ENCODE measurements around the gene EPO. TPM values are rescaled to one million over a fixed set of nuclear protein-coding genes. Genes with fewer than 3 reads are reported as not detected.
"Not testable (repeated sequence)": the region's sequence is repeated elsewhere in the genome, so short reads cannot be mapped to it uniquely, and the experiment has no call there.

The EPO gene
- total RNA-seq, 2 donors from 2014 or later: 0.33 TPM; not detected in 1

DNA sequence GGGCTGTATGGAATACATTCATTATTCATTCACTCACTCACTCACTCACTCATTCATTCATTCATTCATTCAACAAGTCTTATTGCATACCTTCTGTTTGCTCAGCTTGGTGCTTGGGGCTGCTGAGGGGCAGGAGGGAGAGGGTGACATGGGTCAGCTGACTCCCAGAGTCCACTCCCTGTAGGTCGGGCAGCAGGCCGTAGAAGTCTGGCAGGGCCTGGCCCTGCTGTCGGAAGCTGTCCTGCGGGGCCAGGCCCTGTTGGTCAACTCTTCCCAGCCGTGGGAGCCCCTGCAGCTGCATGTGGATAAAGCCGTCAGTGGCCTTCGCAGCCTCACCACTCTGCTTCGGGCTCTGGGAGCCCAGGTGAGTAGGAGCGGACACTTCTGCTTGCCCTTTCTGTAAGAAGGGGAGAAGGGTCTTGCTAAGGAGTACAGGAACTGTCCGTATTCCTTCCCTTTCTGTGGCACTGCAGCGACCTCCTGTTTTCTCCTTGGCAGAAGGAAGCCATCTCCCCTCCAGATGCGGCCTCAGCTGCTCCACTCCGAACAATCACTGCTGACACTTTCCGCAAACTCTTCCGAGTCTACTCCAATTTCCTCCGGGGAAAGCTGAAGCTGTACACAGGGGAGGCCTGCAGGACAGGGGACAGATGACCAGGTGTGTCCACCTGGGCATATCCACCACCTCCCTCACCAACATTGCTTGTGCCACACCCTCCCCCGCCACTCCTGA lies 2.4 kb downstream of the EPO start:
- Mint-ChIP-seq H3K4me1 (peaks cover 5% of the 10 kb centered on the region), H3K36me3 (ENCODE audit: low read depth) (peaks cover 5% of the 10 kb centered on the region), H3K27me3 (ENCODE audit: insufficient read depth) (peaks cover 73% of the 10 kb centered on the region), H3K4me3 (no peak overlapping the region), H3K27ac (no peak overlapping the region), H3K9me3 (peaks cover 24% of the 10 kb centered on the region)
- DNase-seq: no peak
- Histone ChIP-seq H3K9me3 (ENCODE audit: control insufficient read depth, low read length) (peaks cover 10% of the 10 kb centered on the region), H3K36me3 (ENCODE audit: control insufficient read depth, insufficient read depth, low read length) (no peaks in the 10 kb centered on the region), H3K27me3 (ENCODE audit: control insufficient read depth, insufficient read depth, low read length, poor library complexity, severe bottlenecking) (peaks cover 48% of the 10 kb centered on the region), H3K27ac (ENCODE audit: low read depth, low read length) (no peak overlapping the region), H3K4me3 (ENCODE audit: low read length) (no peak overlapping the region), H3K4me1 (ENCODE audit: control insufficient read depth, insufficient read depth, low read length) (no peaks in the 10 kb centered on the region), H3K9ac (ENCODE audit: extremely low read depth, low read length, poor library complexity, severe bottlenecking) (no peak overlapping the region)
- 85 to 88% methylated on average over 5 to 17 of the region's 17 CpGs for WGBS, 2 experiments (ENCODE audit: insufficient coverage in 1 of 2, insufficient read length in 1 of 2)
- TF ChIP-seq, protein P1, sequence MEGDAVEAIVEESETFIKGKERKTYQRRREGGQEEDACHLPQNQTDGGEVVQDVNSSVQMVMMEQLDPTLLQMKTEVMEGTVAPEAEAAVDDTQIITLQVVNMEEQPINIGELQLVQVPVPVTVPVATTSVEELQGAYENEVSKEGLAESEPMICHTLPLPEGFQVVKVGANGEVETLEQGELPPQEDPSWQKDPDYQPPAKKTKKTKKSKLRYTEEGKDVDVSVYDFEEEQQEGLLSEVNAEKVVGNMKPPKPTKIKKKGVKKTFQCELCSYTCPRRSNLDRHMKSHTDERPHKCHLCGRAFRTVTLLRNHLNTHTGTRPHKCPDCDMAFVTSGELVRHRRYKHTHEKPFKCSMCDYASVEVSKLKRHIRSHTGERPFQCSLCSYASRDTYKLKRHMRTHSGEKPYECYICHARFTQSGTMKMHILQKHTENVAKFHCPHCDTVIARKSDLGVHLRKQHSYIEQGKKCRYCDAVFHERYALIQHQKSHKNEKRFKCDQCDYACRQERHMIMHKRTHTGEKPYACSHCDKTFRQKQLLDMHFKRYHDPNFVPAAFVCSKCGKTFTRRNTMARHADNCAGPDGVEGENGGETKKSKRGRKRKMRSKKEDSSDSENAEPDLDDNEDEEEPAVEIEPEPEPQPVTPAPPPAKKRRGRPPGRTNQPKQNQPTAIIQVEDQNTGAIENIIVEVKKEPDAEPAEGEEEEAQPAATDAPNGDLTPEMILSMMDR (conservative IDR thresholded peaks at IDR 0.05): no peak

- Histone ChIP-seq H3K4me3 (ENCODE audit: low read length) (no peak overlapping the region), H3K27ac (ENCODE audit: low read depth, low read length) (no peak overlapping the region), H3K27me3 (ENCODE audit: control insufficient read depth, insufficient read depth, low read length, poor library complexity, severe bottlenecking) (peaks cover 48% of the 10 kb centered on the region), H3K9me3 (ENCODE audit: control insufficient read depth, low read length) (peaks cover 4% of the 10 kb centered on the region), H3K4me1 (ENCODE audit: control insufficient read depth, insufficient read depth, low read length) (no peaks in the 10 kb centered on the region), H3K9ac (ENCODE audit: extremely low read depth, low read length, poor library complexity, severe bottlenecking) (no peak overlapping the region), H3K36me3 (ENCODE audit: control insufficient read depth, insufficient read depth, low read length) (no peaks in the 10 kb centered on the region)
- peaks cover 5% of the 10 kb centered on the region for H3K4me1 Mint-ChIP-seq
- WGBS, 2 experiments (ENCODE audit: insufficient coverage in 1 of 2, insufficient read length in 1 of 2): 81 to 87% methylated on average over 9 to 16 of the region's 16 CpGs
- H3K27ac Mint-ChIP-seq: no peak overlapping the region
- no peaks in the 10 kb centered on the region for H3K36me3 Mint-ChIP-seq (ENCODE audit: low read depth)
- no peak overlapping the region for H3K4me3 Mint-ChIP-seq
- H3K9me3 Mint-ChIP-seq: peaks cover 13% of the 10 kb centered on the region
- peaks cover 65% of the 10 kb centered on the region for H3K27me3 Mint-ChIP-seq (ENCODE audit: insufficient read depth)
- no peak for DNase-seq
- TF ChIP-seq, protein P1 (conservative IDR thresholded peaks at IDR 0.05): no peak
These were observed 3.5 kb downstream of the EPO start for GRCh38 chr7:100723732-100724275.

GRCh38 chr7:100724364-100724763 lies 4.1 kb downstream of the EPO start:
- H3K27me3 Mint-ChIP-seq (ENCODE audit: insufficient read depth): peaks cover 60% of the 10 kb centered on the region
- H3K9ac ChIP-seq (ENCODE audit: extremely low read depth, low read length, poor library complexity, severe bottlenecking); H3K4me3 ChIP-seq (ENCODE audit: low read length); H3K27ac ChIP-seq (ENCODE audit: low read depth, low read length); H3K27ac Mint-ChIP-seq; DNase-seq; H3K36me3 ChIP-seq (ENCODE audit: control insufficient read depth, insufficient read depth, low read length); H3K4me1 Mint-ChIP-seq; H3K9me3 Mint-ChIP-seq; H3K9me3 ChIP-seq (ENCODE audit: control insufficient read depth, low read length); H3K36me3 Mint-ChIP-seq (ENCODE audit: low read depth); H3K4me1 ChIP-seq (ENCODE audit: control insufficient read depth, insufficient read depth, low read length); H3K4me3 Mint-ChIP-seq: not testable (repeated sequence)
- WGBS, 2 experiments (ENCODE audit: insufficient coverage in 1 of 2, insufficient read length in 1 of 2): 86 to 100% methylated on average over 1 of the region's 2 CpGs
- H3K27me3 ChIP-seq (ENCODE audit: control insufficient read depth, insufficient read depth, low read length, poor library complexity, severe bottlenecking): peaks cover 46% of the 10 kb centered on the region

All from endodermal cell (in vitro differentiated cells).